NCI-H446 treated with DMSO at 0.1 percent for 48 hours (cell line): ENCODE measurements around the gene BSG.

Source experiments
- DNase-seq: peaks from one replicate; lab custom pipeline; 2025; lab: John Stamatoyannopoulos, UW

The BSG gene

DNA sequence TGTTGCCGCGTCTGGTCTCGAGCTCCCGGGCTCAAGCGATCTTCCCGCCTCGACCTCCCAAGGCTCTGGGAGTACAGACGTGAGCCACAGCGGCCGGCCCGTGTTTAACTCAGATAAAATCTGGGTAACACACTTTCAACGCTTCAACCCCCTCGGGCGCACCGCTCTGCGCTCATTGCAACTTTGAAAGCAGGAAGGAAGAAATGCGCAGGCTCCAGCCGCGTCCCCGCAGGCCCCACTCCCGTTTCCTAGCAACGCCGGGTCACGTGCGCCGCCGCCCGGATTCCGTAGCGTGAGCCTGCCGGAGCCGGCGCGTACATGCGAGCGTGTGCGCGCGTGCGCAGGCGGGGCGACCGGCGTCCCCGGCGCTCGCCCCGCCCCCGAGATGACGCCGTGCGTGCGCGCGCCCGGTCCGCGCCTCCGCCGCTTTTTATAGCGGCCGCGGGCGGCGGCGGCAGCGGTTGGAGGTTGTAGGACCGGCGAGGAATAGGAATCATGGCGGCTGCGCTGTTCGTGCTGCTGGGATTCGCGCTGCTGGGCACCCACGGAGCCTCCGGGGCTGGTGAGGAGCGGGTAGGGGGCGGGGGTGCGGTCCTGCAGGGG lies at the start of gene BSG:
BSG (plus strand) TSS at position 457 of the 603 bp plus-strand sequence; CDS start at position 496, 39 bp downstream.
- DNase-seq, result peak; percentile 96

DNA sequence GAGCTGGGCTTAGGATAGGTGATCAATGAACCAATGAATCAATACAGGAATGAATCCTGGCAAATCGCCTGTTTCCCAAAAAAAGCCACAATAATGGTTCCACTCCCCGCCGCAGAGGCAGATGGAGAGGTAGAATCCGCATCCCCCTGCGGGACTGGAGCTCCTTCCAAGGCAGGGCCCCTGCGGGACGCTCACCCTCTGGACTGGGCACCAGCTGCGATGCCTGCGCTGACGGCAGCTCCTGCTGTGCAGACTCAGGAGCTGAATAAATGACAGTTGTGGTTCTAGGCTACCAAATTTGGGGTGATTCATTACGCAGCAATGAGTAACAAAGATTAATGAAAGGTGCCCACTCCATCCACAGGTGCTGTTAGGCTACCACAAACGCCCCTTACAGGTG lies 49.7 kb upstream of the BSG start:
- no peak for DNase-seq

DNA sequence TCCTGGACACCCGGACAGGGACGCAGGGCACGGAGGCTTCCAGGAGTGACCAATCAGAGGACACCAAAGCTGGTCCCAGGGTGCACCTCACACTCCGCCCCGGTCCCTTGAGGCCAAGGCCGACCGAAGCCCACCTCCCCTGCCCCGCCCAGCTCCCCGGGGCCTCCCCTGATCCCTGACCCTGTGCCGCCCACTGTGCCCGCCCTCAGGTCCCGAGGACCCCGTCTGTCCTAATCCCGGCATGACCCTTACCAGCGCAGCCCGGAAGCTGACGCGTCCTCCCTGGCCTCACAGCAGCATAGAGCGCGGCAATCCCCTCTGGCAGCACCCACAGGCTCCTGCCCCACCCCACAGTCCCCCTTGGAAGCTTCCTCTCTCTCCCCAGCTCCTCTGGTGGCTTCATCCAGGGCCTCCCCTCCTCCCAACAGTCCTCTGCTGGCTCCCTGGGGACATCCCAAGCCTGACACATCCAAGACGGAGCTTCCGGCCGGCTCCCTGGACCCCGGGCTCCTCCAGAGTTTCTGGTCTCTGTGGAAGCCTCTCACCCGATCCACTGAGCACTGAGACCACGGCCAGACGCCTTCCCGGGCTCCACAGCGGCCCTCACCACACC lies 48.2 kb upstream of the BSG start:
- DNase-seq, result no peak

DNA sequence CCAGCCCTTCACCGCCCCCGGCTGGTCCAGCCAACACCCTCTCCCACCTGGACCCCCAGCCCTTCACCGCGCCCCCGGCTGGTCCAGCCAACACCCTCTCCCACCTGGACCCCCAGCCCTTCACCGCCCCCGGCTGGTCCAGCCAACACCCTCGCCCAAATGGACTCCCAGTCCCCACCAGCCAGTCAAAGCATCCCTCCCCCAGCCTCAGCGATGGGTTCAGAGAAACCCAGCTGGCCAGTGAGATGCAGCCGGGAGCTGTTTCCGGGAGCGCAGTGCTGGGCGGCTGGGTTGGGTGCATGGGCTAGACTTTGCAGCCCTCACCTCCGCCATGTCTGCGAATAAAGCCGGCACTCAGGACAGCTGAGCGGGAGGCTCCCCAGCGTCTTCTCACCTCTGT lies 47.4 kb upstream of the BSG start:
- no peak for DNase-seq

DNA sequence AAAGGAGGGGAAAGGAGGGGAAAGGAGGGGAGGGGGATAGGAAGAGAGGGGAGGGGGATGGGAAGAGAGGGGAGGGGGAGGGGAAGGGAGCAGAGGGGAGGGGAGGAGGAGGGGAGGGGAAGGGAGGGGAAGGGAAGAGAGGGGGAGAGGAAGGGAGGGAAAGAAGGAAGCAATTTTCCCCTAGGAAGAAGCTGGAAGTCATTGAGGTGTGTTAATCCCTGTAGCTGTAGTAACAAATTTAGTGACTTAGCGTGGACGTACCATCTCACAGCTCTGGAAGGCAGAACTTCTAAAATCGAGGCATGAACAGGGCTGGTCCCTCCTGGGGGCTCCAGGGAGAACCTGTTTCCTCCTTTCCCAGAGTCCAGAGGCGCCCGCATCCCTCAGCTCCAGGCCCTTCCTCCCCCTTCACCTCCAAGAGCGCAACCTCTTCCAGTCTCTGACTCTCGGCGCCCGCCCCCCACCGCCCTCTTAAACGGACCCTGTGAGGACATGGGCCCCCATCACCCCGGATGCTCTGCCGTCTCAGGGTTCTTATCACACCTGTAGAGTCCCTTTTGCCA lies 46.5 kb upstream of the BSG start:
- DNase-seq, result no peak

DNA sequence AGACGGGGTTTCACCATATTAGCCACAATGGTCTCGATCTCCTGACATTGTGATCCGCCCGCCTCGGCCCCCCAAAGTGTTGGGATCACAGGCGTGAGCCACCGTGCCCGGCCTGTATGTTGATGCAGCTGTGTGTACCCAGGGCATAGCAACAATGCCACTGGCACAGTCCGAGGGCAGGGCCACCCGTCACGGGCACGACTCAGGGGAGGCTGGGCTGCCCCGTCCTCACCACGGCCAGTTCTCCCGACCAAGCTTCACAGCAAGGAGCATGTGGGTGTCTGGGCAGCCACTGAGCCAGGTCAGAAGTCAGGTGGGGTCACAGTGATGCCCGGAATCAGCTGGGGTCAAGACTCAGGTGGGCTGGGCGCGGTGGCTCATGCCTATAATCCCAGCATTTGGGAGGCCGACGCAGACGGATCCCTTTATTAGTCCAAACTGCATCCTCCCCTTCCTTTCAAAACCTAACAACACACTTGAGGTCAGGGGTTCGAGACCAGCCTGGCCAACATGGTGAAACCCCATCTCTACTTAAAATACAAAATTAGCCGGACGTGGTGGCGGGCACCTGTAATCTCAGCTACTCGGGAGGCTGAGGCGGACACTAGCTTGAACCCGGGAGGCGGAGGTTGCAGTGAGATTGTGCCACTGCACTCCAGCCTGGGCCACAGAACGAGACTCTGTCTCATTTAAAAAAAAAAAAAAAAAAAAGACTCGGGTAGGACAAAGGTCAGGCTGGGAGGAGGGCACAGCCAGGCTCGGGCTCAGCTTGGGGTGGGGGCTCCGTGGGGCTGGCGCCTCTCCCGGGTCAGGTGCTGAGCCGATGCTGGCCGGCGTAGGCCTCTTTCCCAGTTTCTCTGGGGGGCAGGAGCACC lies 42.0 kb upstream of the BSG start:
- no peak for DNase-seq

DNA sequence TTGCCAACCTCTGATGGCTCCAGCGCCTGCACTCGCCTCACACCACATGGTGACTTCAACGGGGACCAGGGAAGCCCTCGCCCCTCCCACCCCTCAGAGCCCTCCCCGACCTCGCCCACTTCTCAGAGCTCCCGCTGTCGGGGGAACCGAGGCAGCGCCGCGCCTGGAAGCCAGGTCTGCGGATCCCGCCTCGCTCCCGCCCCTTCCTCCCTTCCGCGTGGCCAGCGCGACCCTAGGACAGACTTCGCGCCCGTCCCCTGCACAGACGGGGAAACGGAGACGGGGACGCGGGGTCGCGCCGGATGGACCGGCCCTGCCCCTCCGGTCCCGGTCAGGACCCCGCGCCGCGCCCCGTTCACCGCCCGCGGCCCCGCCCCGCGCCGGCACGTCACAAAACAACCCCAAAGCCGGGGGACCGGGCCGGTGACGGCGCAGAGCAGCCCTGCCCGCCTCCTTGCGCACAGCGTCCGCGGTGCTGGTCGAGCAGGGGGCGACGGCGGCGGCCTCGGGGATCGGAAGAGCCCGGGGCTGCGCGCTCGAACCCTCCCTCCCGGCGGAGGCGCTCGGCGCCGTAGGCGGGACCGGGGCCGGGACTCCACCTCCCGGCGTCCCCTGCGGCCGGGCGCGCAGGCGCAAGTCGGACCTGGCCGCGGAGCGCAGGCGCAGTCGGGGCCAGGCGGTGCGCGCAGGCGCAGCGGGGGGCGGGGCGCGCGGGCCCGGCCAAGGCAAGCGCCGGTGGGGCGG lies 41.2 kb upstream of the BSG start:
- peak; percentile 72 for DNase-seq

DNA sequence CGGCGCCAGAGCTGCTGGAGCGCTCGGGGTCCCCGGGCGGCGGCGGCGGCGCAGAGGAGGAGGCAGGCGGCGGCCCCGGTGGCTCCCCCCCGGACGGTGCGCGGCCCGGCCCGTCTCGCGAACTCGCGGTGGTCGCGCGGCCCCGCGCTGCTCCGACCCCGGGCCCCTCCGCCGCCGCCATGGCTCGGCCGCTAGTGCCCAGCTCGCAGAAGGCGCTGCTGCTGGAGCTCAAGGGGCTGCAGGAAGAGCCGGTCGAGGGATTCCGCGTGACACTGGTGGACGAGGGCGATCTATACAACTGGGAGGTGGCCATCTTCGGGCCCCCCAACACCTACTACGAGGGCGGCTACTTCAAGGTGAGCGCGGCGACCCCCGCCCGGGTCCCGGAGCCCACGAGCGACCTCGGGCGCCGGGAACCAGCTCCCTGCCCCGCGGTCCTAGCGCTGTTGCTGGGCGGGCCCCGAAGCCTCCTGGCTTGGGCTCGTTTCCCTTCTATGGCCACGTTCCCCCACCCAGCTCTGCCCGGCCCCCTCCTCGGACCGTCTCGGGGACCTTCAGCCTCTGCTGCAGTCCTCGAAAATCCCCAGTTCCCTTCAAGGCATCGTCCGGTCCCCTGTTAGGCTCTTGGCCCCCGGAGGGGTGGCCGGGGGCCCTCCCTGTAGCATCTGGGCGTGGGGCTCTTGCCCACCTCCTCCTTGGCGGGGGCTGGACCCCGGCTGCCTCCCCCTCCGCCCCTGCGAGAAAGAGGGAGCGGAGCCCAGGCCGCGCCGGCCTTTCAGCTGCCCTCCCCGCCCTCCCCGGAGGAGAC lies 40.4 kb upstream of the BSG start, which contains the start of gene CDC34:
CDC34 (plus strand) TSS at position 8 of the 808 bp plus-strand sequence; CDS start at position 180, 172 bp downstream.
- DNase-seq, result no peak

DNA sequence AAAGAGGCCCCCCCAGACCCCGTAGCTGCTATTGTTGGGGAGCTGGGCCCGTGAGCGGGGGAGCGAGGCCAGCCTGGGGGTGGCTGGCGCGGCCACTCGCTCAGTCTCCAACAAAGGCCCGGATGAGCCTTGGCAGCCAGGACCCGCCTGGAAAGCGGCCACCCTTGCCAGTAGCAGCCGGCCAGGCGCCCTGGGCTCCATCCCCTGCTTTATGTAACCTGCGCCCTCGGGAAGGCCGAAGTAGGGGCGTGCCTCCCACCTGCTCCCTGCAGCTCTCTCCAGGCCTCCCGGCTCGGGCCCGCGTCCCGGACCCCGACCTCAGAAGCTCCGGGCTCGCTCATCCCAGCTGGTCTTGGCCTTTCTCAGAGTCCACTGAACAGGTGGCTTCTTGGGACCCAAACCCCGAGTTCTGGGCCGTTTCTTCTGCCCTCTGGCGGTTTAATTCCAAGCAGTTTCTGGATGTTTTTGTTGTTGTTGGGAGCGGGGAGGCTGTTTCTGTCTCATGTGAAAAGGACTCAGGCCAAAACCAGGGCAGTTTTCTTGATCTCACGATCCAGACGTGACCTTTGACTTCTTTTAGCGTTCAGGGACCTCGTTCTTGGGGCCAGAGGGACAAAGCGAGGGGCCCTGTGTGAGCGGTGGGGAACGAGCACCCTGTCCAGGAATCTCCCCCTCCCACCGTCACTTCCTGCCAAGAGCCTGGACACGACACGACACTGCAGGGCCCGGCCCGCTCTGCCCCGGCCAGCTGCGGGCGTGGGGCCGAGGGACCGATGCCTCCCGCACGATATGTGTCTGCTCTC lies 39.6 kb upstream of the BSG start:
- DNase-seq, result peak; percentile 50

DNA sequence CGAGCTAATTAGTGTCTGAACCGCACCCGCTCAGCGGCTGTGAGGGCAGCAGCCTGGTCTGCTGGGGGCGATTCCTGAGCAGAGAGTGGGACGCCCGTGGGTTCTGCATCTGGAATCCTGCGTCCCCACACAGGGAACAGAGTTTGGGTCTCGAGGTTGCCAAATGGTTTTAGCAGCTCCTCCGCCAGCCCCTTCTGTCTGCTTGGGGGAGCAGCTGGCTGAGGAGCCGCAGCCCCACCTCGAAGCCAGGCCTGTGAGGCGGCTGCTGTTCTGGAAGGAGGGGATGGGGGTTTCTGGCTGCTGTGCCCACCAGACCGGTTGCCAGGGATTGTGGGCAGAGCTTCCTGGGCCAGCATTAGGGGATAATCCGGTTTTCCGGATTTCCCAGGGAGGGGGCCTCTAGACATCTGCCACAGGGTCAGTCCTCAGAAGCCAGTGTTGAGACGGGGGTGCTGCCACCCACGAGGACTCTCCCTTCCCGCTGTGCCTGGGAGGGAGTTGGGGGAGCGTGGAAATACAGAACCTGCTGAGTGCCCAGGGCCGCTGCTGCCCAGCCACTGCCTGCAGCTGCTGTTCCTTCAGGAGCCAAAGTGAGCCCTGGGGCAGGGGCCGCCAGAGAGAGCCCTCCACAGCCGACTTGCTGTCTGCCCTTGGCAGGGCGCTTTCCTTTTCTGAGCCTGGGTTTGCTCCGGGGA lies 38.9 kb upstream of the BSG start:
- no peak for DNase-seq

DNA sequence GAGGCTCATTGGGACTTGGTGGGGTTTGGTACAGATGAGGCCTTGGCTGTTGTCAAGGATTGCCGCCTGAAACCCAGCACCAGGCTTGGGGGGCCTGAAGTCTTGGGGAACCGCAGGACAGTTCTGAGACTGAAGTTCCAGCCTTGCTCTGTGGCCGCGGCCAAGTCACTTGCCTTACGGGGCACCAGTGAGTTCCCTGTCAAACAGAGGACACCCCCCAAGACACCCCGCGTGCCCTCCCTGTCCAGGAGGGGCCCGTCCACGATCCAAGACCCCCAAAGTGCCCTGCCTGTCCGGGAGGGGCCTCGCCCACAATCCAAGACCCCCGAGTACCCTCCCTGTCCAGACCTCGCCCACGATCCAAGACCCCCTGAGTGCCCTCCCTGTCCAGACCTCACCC lies 38.3 kb upstream of the BSG start:
- DNase-seq, result no peak

DNA sequence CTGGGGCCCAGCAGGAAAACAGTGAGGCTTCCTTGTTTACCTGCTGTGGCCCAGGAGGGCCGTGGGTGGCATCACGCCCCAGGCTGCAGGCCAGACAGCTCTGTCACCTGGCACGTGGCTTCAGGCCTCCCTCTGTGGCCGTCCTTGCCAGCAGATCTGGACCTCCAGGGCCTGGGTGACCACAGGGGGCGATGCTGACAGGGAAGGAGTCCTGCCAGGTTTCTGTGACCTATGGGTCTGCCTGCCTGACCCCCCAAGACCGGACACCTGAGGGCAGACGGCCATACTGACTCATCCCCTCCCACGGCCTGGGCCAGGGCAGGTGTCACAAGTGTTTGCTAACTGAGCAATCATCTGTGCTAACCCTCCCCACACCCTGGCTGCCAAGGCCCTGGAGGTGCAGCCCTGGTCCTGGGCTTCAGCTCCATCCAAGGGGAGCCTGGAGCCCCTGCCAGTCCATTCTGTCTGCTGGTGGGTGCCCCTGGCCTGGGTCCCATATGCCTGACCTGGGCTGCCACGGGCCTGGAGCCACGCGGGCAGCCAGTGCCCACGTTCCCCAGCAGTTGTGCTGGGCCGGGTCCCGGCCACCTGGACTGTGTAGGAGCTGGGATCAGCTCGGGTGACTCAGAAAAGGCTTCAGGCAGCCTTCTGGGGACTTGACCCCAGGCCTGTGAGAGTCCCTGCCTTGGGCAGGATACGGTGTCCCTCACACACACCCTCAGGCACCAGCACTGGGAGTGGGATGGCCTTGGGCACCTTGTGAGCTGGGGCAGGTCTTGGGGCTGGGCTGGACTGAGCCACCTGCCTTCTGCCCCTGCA lies 37.2 kb upstream of the BSG start:
- DNase-seq, result no peak

DNA sequence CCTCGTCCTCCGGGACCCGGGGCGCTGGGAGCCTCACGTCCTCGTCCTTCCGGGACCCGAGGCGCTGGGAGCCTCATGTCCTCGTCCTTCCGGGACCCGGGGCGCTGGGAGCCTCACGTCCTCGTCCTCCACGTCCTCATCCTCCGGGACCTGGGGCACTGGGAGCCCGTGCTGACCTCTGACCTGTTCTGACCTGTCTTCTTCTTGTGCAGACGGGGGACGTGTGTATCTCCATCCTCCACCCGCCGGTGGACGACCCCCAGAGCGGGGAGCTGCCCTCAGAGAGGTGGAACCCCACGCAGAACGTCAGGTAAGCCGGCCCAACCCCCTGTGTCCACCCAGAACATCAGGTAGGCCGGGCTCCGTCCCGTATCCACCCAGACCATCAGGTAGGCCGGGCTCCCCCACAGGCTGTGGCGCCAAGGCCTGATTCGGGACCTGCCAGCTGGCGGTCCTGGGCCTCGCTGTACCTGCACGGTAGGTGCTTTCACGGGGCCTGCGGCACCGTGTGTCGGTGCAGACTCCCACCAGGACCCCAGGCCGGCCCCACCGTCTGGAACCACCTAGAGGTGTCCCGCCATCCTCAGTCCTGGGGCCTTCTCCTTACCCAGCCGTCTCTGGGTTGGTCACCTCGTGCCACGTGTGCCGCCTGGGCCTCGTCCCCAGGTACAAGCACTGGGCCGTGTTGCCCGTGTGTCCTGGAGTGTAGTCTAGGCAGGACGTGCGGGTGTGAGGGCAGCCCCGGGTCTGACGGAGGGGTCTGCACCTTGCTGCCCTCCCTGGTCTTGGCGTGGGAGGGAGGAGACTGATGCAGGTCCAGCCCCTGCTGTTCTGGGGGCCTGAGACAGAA lies 36.1 kb upstream of the BSG start:
- no peak for DNase-seq

DNA sequence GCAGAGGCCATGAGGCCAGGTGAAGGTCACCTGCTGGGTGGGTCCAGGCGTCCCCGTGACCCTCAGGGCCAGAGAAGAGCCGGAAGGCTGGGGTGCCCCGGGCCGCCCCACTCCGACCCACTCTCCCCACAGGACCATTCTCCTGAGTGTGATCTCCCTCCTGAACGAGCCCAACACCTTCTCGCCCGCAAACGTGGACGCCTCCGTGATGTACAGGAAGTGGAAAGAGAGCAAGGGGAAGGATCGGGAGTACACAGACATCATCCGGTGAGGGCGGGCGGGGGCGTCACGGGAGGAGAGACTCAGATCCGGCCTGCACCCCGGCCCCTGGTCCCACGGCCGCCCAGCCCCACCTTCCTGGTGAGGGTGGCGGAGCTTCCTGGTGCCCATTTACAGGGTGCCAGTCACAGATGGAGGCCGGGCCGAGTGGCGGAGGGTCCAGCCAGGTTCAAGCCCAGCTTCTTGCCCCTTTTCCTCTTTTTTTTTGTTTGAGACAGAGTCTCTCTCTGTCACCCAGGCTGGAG lies 35.5 kb upstream of the BSG start:
- DNase-seq, result no peak

DNA sequence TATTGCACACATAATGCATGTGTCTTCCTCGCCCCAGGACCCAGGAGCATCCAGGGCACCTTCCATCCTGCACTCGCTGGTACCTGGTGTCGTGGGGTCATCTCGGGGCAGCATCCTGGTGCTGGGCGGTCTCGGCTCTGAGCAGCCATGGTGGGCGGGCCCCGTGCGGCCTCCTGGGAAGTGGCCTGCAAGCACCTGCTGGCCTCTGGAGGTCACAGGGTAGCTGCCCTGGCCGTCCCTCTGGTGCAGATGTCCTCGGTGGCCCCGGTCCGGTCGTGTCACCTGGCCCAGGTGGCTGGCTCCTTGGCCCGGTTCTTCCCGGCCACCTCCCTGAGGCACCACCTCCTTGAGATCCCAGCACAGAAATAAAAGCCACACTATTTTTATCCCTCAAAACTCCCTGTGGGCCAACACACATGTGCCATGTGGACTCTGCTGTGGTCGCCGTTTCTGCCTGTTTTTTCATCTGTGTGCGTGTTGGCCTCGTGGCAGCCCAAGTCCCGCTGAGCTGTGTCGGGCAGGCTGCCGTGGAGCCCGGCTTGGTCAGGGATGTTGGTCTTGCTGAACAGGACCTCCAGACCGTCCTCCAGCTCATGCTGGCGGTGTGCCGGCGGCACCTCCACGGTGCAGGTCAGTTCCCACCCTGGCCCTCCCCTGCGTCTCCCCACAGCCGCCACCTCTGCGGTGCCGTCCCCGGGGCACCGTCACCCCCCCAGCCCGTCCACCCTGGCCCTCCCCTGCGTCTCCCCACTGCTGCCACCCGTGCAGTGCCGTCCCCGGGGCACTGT lies 33.6 kb upstream of the BSG start:
- no peak for DNase-seq

DNA sequence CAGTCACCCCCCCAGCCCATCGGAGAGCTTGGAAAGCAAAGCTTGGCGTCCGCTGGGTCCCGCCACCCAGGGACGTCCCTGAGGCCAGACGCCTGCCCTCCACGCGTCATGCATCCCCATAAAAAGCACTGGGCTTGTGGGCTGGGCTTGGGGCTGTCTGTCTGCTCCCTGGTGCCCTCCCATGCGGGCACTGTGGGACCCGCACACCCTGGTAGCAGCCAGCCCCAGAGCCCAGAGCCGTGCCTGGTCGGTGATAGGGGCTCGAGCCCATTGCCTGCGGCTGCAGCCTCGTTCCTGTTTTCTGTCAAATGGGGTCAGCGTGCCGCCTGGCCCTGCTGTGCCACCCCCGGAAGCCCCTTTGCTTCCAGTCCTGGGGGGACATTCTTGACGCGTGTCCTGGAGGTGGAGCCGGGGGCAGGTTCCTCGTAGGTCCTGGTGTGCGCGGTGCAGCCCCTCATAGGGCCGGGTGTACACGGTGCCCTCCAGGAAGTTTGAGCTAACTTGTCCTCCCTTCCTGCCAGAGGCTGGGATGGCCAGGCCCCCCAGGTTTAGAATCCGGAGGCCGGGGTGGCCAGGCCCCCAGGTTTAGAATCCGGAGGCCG lies 32.9 kb upstream of the BSG start:
- no peak for DNase-seq
